Endothelial cell of hepatic sinusoid (primary cell): ENCODE data around the gene AK1.

Experiments
- in situ Hi-C: cut with HindIII; loops from 2 replicates; pipeline ENCODE4 v1.10.0; 2017; ENCODE audit warnings: low sequenced_read_pairs

The AK1 gene

GRCh38 chr9:127910613-127911205, 33.2 kb upstream of the AK1 start:
- in situ Hi-C loops: no loop called here

GRCh38 chr9:127909839-127910273, 32.4 kb upstream of the AK1 start:
- in situ Hi-C loops: no loop called here

- in situ Hi-C loops: no loop called here
These were observed 31.1 kb upstream of the AK1 start for GRCh38 chr9:127908660-127908926.

- in situ Hi-C loops: no loop called here
These were observed 30.6 kb upstream of the AK1 start for GRCh38 chr9:127907867-127908659.

- in situ Hi-C loops: no loop called here
These were observed 28.3 kb upstream of the AK1 start for GRCh38 chr9:127905788-127906191.

GRCh38 chr9:127905004-127905728, 27.7 kb upstream of the AK1 start:
- in situ Hi-C loops: no loop called here

GRCh38 chr9:127904561-127905003, 27.1 kb upstream of the AK1 start:
- in situ Hi-C loops: no loop called here

- in situ Hi-C loops: no loop called here
These were observed 26.3 kb upstream of the AK1 start for GRCh38 chr9:127903557-127904475.

- in situ Hi-C loops: no loop called here
These were observed 21.9 kb upstream of the AK1 start, which contains the start of gene ST6GALNAC6 for GRCh38 chr9:127899128-127899943. ST6GALNAC6 (minus strand) TSS chr9:127899603; CDS start chr9:127897981, 1,622 bp downstream.

GRCh38 chr9:127898433-127899127, 21.1 kb upstream of the AK1 start:
- in situ Hi-C loops: no loop called here

GRCh38 chr9:127897193-127897692, 19.8 kb upstream of the AK1 start:
- in situ Hi-C loops: no loop called here

- in situ Hi-C loops: no loop called here
These were observed 19.1 kb upstream of the AK1 start for GRCh38 chr9:127896395-127897192.

GRCh38 chr9:127895811-127896210, 18.3 kb upstream of the AK1 start:
- in situ Hi-C loops: no loop called here

GRCh38 chr9:127893392-127893791, 15.9 kb upstream of the AK1 start:
- in situ Hi-C loops: no loop called here

- in situ Hi-C loops: no loop called here
These were observed 15.4 kb upstream of the AK1 start for GRCh38 chr9:127892831-127893230.

- in situ Hi-C loops: no loop called here
These were observed 12.6 kb upstream of the AK1 start for GRCh38 chr9:127890053-127890452.

GRCh38 chr9:127887792-127888191, 10.3 kb upstream of the AK1 start:
- in situ Hi-C loops: no loop called here

- in situ Hi-C loops: no loop called here
These were observed 9.0 kb upstream of the AK1 start for GRCh38 chr9:127886401-127886972.
